Endodermal cell (in vitro differentiated cells): ENCODE results near the gene FEM1B. TPM values are rescaled to one million over a fixed set of nuclear protein-coding genes. Genes with fewer than 3 reads are reported as not detected.

ENCODE experiments used
- DNase-seq: peaks from one replicate; pipeline ENCODE4 v3.0.0-alpha.2; 2017
- H3K27ac ChIP-seq: 2 replicates; pipeline ENCODE4 v1.5.1; 2013; ENCODE audit warnings: mild to moderate bottlenecking, low read depth, low read length, moderate library complexity
- H3K27me3 ChIP-seq: 2 replicates; pipeline ENCODE4 v1.6.1; 2013; ENCODE audit warnings: mild to moderate bottlenecking, low read length, moderate library complexity; ENCODE audit not compliant: insufficient read depth, control insufficient read depth, poor library complexity, severe bottlenecking
- H3K36me3 ChIP-seq: 2 replicates; pipeline ENCODE4 v1.7.0; 2013; ENCODE audit warnings: mild to moderate bottlenecking, low read length, moderate library complexity; ENCODE audit not compliant: control insufficient read depth, insufficient read depth
- H3K4me1 ChIP-seq: one replicate; pipeline ENCODE4 v1.7.0; 2013; ENCODE audit warnings: low read length; ENCODE audit not compliant: control insufficient read depth, insufficient read depth
- H3K4me3 ChIP-seq: 2 replicates; pipeline ENCODE4 v1.5.1; 2013; ENCODE audit warnings: mild to moderate bottlenecking, low read length, moderate library complexity
- H3K9ac ChIP-seq: 2 replicates; pipeline ENCODE4 v1.6.1; 2013; ENCODE audit warnings: mild to moderate bottlenecking, low read length, moderate library complexity; ENCODE audit not compliant: poor library complexity, severe bottlenecking; ENCODE audit errors: extremely low read depth
- H3K9me3 ChIP-seq: 2 replicates; pipeline ENCODE4 v1.6.1; 2013; ENCODE audit warnings: mild to moderate bottlenecking, low read length, moderate library complexity; ENCODE audit not compliant: control insufficient read depth
- H3K27ac Mint-ChIP-seq: 2 replicates; pipeline ENCODE4 v1.8.0; 2020; ENCODE audit warnings: mixed read lengths
- H3K27me3 Mint-ChIP-seq: 2 replicates; pipeline ENCODE4 v1.8.0; 2021; ENCODE audit warnings: mild to moderate bottlenecking, mixed read lengths; ENCODE audit not compliant: insufficient read depth
- H3K36me3 Mint-ChIP-seq: 2 replicates; pipeline ENCODE4 v1.8.0; 2020; ENCODE audit warnings: low read depth, mixed read lengths
- H3K4me1 Mint-ChIP-seq: 2 replicates; pipeline ENCODE4 v1.8.0; 2020; ENCODE audit warnings: mixed read lengths
- H3K4me3 Mint-ChIP-seq: 2 replicates; pipeline ENCODE4 v1.8.0; 2020; ENCODE audit warnings: mild to moderate bottlenecking, moderate library complexity, mixed read lengths
- H3K9me3 Mint-ChIP-seq: 2 replicates; pipeline ENCODE4 v1.8.0; 2020; ENCODE audit warnings: mild to moderate bottlenecking, mixed read lengths
- WGBS, 2 experiments: methylation state at CpG; one replicate each; pipeline versions ENCODE4 v1.1.5 to v1.1.7; 2013; ENCODE audit warnings: missing lambda C conversion rate in 2 of 2, mixed read lengths in 1 of 2; ENCODE audit not compliant: insufficient coverage in 1 of 2, insufficient read length in 1 of 2; 5-methylcytosine and 5-hydroxymethylcytosine counted together
- total RNA-seq, 2 donors: library from RNA; stranded (reverse); fragmentation: NEBNext Ultra II Directional in 1 of 2; extraction: Animal tissue kit (Norgen Biotek cat#: 25700) in 1 of 2; gene quantifications; 2 replicates in 1 of 2; 3 replicates in 1 of 2; pipeline ENCODE4 v1.2.1, GENCODE V29; 2021
- TF ChIP-seq, protein P1 (sequence below): fragments of 200-600 bp; sonication (generic); conservative IDR thresholded peaks from 2 replicates; pipeline ENCODE4 v1.5.0; 2021; ENCODE audit warnings: antibody characterized with exemption, mild to moderate bottlenecking

Gene FEM1B
- total RNA-seq, 2 donors from 2014 or later, result 65.4 to 67.9 TPM

DNA sequence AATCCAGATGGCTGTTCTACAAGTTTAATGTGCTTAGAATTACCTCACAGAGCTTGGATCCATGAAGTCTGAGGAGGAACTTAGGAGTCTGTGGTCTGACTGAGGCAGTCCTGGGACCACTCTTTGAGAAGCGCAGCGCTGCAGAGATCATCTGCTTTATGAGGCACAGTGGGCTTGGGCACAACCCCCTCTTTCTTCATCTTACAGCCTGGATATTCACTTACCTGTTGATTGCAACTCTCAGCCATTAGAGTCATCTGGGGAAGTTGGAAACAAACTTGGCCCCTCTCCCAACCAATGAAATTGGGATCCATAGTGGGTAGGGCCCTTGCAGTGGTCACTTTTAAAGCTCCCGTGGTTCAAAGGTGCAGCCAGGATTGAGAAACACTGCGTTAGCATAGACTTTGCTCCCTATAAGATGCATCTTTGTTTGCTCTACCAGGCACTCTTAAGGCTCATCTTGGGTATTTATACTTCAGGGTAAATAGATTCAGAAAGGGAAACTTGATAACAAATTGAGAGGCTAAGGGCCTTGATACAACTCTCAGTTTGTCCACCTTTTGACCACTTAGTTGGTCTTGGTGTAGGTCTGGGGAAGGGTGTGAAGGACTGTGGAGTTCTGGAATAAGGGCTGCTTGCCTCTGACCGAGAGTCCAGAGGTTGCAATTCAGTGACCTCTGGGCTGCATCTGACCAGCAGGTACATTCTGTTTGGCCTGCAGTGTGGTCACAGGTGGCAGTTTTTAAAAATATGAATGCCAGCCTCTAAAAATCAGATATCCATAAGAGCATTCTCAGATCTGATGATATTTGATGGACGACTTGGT lies 22.8 kb downstream of the FEM1B start:
- Mint-ChIP-seq H3K27me3 (no peaks in the 10 kb centered on the region), H3K36me3 (peaks cover 4% of the 10 kb centered on the region), H3K4me3 (no peak overlapping the region), H3K9me3 (no peaks in the 10 kb centered on the region), H3K27ac (no peak overlapping the region), H3K4me1 (peaks cover 10% of the 10 kb centered on the region)
- Histone ChIP-seq H3K9ac (no peak overlapping the region), H3K4me3 (no peak overlapping the region), H3K27me3 (no peaks in the 10 kb centered on the region), H3K27ac (no peak overlapping the region), H3K4me1 (no peaks in the 10 kb centered on the region), H3K36me3 (peaks cover 13% of the 10 kb centered on the region), H3K9me3 (no peaks in the 10 kb centered on the region)
- TF ChIP-seq, protein P1, sequence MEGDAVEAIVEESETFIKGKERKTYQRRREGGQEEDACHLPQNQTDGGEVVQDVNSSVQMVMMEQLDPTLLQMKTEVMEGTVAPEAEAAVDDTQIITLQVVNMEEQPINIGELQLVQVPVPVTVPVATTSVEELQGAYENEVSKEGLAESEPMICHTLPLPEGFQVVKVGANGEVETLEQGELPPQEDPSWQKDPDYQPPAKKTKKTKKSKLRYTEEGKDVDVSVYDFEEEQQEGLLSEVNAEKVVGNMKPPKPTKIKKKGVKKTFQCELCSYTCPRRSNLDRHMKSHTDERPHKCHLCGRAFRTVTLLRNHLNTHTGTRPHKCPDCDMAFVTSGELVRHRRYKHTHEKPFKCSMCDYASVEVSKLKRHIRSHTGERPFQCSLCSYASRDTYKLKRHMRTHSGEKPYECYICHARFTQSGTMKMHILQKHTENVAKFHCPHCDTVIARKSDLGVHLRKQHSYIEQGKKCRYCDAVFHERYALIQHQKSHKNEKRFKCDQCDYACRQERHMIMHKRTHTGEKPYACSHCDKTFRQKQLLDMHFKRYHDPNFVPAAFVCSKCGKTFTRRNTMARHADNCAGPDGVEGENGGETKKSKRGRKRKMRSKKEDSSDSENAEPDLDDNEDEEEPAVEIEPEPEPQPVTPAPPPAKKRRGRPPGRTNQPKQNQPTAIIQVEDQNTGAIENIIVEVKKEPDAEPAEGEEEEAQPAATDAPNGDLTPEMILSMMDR, result no peak
- 92 to 96% methylated on average over 4 to 6 of the region's 6 CpGs for WGBS, 2 experiments
- DNase-seq, result no peak

GRCh38 chr15:68301301-68301700 lies 23.8 kb downstream of the FEM1B start:
- no peak overlapping the region for H3K9ac ChIP-seq
- Mint-ChIP-seq H3K27me3 (no peaks in the 10 kb centered on the region), H3K27ac (no peak overlapping the region), H3K36me3 (peaks cover 4% of the 10 kb centered on the region), H3K9me3 (no peaks in the 10 kb centered on the region), H3K4me3 (no peak overlapping the region), H3K4me1 (peaks cover 15% of the 10 kb centered on the region)
- 90 to 95% methylated on average over 8 of the region's 8 CpGs for WGBS, 2 experiments
- H3K4me3 ChIP-seq, result no peak overlapping the region
- no peaks in the 10 kb centered on the region for H3K27me3 ChIP-seq
- H3K36me3 ChIP-seq, result peaks cover 11% of the 10 kb centered on the region
- DNase-seq, result no peak
- H3K27ac ChIP-seq, result no peak overlapping the region
- H3K4me1 ChIP-seq, result no peaks in the 10 kb centered on the region
- H3K9me3 ChIP-seq, result no peaks in the 10 kb centered on the region
- TF ChIP-seq, protein P1, result no peak

GRCh38 chr15:68302729-68303128 lies 25.2 kb downstream of the FEM1B start:
- Mint-ChIP-seq H3K27me3 (no peaks in the 10 kb centered on the region), H3K27ac (no peak overlapping the region), H3K4me1 (peaks cover 16% of the 10 kb centered on the region), H3K4me3 (no peak overlapping the region), H3K9me3 (no peaks in the 10 kb centered on the region), H3K36me3 (peaks cover 4% of the 10 kb centered on the region)
- Histone ChIP-seq H3K27ac (no peak overlapping the region), H3K9ac (no peak overlapping the region), H3K4me1 (no peaks in the 10 kb centered on the region), H3K9me3 (no peaks in the 10 kb centered on the region), H3K4me3 (no peak overlapping the region), H3K27me3 (no peaks in the 10 kb centered on the region), H3K36me3 (peaks cover 7% of the 10 kb centered on the region)
- TF ChIP-seq, protein P1, result no peak
- WGBS, 2 experiments, result 98% methylated on average over 4 to 6 of the region's 6 CpGs
- peak; percentile 37 for DNase-seq
